Measurements from ENCODE around the gene ACRBP. TPM values are rescaled to one million over a fixed set of nuclear protein-coding genes. Genes with fewer than 3 reads are reported as not detected.

Gene ACRBP
- total RNA-seq, 1 experiment from 2014 or later = 1.3 TPM

DNA sequence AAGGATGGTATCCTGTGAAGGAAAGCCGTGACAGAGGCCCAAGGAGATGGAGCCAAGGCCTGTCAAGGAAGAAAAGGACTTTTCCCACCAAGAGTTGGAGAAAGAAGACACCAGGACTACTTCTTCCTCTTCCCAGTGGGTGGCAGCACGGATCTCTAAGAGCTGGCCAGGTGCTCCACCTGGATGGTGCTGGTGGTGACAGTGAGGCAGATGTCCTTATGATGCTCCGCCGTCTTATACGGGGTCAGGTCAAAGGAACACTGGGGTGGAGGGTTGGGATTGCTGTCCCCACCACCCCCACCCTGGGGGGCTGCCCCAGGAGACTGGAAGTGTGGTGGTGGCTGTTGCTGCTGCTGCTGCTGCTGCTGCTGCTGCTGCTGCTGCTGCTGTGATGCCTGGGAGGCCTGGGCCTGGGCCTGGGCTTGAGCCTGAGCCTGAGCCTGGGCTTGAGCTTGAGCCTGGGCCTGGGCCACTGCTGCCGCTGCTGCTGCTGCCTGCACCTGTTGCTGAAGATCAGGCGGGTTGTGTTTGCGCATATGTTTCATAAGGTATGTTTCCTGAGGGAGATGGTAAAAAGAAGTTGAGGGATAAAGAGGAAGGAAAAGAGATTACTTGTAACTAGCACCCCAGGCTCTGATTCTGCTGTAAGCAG lies 20.5 kb upstream of the ACRBP start:
- no peak overlapping the region for H3K23ac ChIP-seq (ENCODE audit: insufficient read length, low read depth, low read length)
- H4K8ac ChIP-seq (replicated peaks; ENCODE audit: insufficient read length, low read depth, low read length) = no peak overlapping the region
- no peak overlapping the region for H3K4me2 ChIP-seq (ENCODE audit: insufficient read depth, insufficient read length, low read length)
- no peak overlapping the region for H3K18ac ChIP-seq (ENCODE audit: insufficient read length, low read depth, low read length)
- no peak overlapping the region for H4K5ac ChIP-seq (ENCODE audit: insufficient read length, low read depth, low read length)
- no peak overlapping the region for H2BK20ac ChIP-seq (ENCODE audit: low read depth, low read length, poor library complexity, severe bottlenecking)
- H3K79me1 ChIP-seq (ENCODE audit: insufficient read depth, low read depth, low read length, poor library complexity, severe bottlenecking) = no peaks in the 10 kb centered on the region
- Mint-ChIP-seq H3K36me3 (ENCODE audit: insufficient read depth in 1 of 3, low read depth in 3 of 3) (peaks cover 41 to 67% (median 52%) of the 10 kb centered on the region in 3 experiments), H3K27ac (peak overlapping the region in 1 of 3 experiments; percentile 21; a peak in 1 of 7 replicates), H3K4me1 (peaks cover 3 to 4% of the 10 kb centered on the region in 2 experiments; a peak in 1 of 4 replicates), H3K4me3 (no peak overlapping the region), H3K27me3 (ENCODE audit: low read depth) (no peaks in the 10 kb centered on the region; the same call in 1 of the 2 replicates), H3K9me3 (no peaks in the 10 kb centered on the region)
- no peak overlapping the region for H3T11ph ChIP-seq (ENCODE audit: low read length)
- no peaks in the 10 kb centered on the region for H3K4me1 ChIP-seq (ENCODE audit: insufficient read depth, low read length)
- H2BK120ac ChIP-seq (ENCODE audit: low read depth, low read length, poor library complexity, severe bottlenecking) = no peak overlapping the region
- no peak overlapping the region for H3K27ac ChIP-seq (ENCODE audit: insufficient read length, low read depth, low read length)
- H2AK5ac ChIP-seq (ENCODE audit: insufficient read length, low read length) = no peak overlapping the region
- H2BK15ac ChIP-seq (ENCODE audit: low read depth, low read length) = no peak overlapping the region
- H2AFZ ChIP-seq (ENCODE audit: low read length) = no peak overlapping the region
- H3K23me2 ChIP-seq (ENCODE audit: insufficient read length, low read depth, low read length, poor library complexity, severe bottlenecking) = peaks cover under 1% of the 10 kb centered on the region
- no peak overlapping the region for H4K91ac ChIP-seq (ENCODE audit: insufficient read length, low read depth, low read length)
- TF ChIP-seq, protein P1, sequence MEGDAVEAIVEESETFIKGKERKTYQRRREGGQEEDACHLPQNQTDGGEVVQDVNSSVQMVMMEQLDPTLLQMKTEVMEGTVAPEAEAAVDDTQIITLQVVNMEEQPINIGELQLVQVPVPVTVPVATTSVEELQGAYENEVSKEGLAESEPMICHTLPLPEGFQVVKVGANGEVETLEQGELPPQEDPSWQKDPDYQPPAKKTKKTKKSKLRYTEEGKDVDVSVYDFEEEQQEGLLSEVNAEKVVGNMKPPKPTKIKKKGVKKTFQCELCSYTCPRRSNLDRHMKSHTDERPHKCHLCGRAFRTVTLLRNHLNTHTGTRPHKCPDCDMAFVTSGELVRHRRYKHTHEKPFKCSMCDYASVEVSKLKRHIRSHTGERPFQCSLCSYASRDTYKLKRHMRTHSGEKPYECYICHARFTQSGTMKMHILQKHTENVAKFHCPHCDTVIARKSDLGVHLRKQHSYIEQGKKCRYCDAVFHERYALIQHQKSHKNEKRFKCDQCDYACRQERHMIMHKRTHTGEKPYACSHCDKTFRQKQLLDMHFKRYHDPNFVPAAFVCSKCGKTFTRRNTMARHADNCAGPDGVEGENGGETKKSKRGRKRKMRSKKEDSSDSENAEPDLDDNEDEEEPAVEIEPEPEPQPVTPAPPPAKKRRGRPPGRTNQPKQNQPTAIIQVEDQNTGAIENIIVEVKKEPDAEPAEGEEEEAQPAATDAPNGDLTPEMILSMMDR (conservative IDR thresholded peaks at IDR 0.05) = peak; percentile 46; the same call in 2 of the 3 replicates
- H3K4ac ChIP-seq (ENCODE audit: low read depth, low read length) = no peak overlapping the region
- H3K56ac ChIP-seq (ENCODE audit: insufficient read length, low read depth, low read length) = no peak overlapping the region
- no CpG with 5 or more reads among the region's 8 CpGs for WGBS (ENCODE audit: extremely low coverage, insufficient read length, low lambda C conversion rate)
- DNase-seq = peak; percentile 66
- H3K27me3 ChIP-seq (ENCODE audit: insufficient read depth, low read length) = no peaks in the 10 kb centered on the region
- H3K14ac ChIP-seq (ENCODE audit: insufficient read depth, low read length) = no peak overlapping the region
- no peaks in the 10 kb centered on the region for H3K79me2 ChIP-seq (ENCODE audit: insufficient read depth, low read length)
- H3K9me3 ChIP-seq (ENCODE audit: control insufficient read depth, low read depth, low read length) = no peaks in the 10 kb centered on the region
- no peak overlapping the region for H2BK5ac ChIP-seq (ENCODE audit: insufficient read length, low read length)
- no peak overlapping the region for H3K9ac ChIP-seq (ENCODE audit: extremely low read depth, insufficient read length, low read length)
- no peaks in the 10 kb centered on the region for H4K20me1 ChIP-seq (ENCODE audit: control insufficient read depth, insufficient read depth, insufficient read length)
- H2BK12ac ChIP-seq (ENCODE audit: insufficient read length, low read depth, low read length) = no peak overlapping the region
